ENCODE measurements around the gene BTRC. TPM values are rescaled to one million over a fixed set of nuclear protein-coding genes. Genes with fewer than 3 reads are reported as not detected.
"Not testable (repeated sequence)": the region's sequence is repeated elsewhere in the genome, so short reads cannot be mapped to it uniquely, and the experiment has no call there.

Gene BTRC
- 19.0 TPM for total RNA-seq

GRCh38 chr10:101353692-101354327 is at the start of gene BTRC:
Gene BTRC (plus strand): TSS chr10:101354165. CDS start chr10:101354181, 16 bp downstream.
- peak; percentile 98 for ATAC-seq

- ATAC-seq, result no peak
Measured at GRCh38 chr10:101304316-101304715, 49.6 kb upstream of the BTRC start.

DNA sequence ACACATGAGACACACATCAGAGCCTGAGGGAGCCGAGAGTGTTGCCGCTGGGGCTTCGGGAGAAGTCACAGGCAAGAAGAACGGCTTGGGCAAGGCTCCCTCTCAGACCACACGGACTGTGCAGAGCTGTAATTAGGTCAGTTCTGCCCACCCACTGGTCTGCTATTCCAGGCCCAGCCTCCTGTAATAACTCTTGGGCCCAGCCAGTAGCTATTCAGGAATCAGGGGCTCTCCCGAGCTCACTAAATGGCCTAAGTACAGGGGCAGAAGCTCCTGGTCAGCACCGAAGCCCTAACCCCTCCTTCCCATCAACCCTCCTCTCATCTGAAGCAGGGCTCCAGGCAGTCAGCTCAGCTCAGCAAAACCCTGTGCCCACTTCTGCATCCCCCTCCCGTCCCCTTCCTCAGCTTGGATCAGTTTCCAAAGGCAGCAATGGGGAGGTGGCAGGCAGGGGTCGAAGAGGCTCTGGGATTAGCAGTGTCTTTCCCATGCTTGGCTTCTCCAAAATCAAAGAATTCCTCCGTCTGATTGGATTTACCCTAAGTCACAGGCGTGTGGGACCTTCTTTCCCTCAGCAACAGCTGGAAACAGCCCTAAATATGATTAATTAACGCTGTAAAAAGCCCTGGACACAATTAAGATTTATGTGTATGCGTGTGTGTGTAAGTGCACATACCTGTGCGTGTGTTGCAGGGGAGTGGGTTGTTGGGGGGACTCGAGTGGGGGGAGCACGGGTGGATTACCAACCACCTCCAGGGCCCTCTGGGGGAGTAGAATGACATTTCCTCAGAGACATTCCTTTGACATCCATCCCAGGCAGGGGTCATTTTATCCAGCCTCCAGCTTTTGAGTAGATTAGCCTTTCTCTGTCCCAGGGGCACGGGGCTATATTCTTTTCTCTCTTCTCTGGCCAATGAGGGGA is 48.4 kb upstream of the BTRC start:
- no peak for ATAC-seq

GRCh38 chr10:101308051-101308450 is 45.9 kb upstream of the BTRC start:
- peak; percentile 66 for ATAC-seq

DNA sequence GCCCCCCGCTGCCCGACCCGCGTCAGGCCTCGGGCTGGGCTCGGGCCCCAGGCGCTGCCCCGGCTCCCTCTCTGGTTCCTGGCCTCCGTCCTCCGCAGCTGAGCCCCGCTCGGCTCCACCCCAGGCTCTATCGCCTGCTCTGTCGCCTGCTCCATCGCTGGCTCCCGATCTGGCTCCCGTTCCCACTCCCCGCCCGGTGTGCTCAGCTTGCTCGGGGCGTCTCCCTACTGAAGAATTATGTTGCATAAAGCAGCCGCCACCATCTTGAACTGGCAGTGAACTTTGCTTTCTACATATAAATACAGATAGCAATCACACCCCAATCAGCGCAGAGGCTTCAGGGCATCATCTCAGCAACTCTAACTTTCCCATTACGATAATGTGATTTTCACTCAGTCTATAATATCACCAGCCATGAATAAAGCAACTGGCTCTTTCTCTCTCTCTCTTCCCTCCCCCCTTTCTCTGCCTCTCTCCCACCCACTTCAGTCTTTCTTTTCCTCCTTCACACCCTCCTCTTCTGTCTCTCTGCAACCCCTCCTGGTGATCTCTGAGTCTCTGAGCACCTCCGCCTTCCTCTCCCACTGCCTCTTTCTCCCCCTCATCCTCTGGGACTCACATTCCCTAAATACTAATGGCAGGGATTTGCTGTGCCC is 43.3 kb upstream of the BTRC start:
- peak; percentile 19 for ATAC-seq

- ATAC-seq, result no peak
Measured at GRCh38 chr10:101311185-101312066, 42.5 kb upstream of the BTRC start.

- no peak for ATAC-seq
Measured at GRCh38 chr10:101319241-101319915, 34.6 kb upstream of the BTRC start.

DNA sequence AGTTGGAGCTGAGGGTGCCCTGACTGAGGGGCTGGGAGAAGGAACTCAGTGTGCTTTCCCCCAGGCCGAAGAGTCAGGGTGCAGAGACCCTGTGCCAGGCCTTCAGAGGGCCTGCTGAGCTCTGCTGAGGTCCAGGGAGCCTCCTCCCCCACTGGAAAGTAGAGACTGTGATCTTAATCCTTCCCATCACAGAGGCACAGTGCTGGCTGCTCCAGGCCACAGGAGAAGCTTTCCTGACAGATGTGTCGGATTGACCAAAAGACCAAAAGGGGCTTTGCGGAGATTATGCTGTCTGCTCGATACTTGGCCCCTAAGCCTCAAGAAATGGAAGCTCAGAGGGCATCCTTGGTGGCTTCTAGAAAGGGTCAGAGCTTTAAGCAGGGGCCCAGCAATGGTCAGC is 32.9 kb upstream of the BTRC start:
- no peak for ATAC-seq

DNA sequence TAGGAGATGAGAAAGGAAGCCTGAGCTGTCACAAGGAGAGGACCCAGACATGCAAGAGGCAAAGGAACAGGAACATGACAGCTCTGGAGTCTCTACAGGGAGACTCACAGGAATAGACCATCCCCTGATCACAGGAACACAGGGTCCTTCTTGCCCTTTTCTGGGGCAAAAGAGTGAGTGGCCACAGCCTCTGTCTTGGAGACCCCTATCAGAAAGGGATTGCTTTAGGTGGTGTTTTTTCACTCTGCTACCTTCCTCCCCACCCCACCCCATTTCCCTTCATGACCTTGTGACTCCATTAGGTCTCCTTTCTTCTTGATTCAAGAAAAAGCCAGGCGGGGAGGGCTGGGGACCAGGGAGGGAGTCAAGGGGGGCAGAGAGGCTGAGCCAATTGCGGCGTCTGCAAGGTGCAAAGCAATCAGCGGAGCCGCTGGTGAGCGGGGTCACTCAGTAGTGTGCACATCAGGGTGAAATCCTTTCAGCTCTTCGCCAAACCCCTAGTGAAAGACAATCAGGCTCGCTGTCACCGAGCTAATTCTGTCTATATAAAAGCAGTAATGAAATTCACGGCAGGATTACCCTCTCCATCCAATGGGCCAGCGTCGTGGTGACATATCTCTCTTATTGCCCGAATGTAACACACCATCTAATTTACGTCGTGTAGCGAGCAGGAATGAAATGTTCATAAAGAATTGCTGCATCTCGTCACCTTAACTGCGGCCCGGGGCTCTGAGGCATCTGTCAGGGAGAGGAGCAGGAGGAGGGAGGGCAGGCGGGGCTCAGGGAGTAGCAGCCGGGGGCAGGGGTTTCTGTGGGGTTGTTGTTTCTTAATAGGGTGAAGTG is 31.5 kb upstream of the BTRC start:
- no peak for ATAC-seq

GRCh38 chr10:101323495-101323894 is 30.5 kb upstream of the BTRC start:
- no peak for ATAC-seq

DNA sequence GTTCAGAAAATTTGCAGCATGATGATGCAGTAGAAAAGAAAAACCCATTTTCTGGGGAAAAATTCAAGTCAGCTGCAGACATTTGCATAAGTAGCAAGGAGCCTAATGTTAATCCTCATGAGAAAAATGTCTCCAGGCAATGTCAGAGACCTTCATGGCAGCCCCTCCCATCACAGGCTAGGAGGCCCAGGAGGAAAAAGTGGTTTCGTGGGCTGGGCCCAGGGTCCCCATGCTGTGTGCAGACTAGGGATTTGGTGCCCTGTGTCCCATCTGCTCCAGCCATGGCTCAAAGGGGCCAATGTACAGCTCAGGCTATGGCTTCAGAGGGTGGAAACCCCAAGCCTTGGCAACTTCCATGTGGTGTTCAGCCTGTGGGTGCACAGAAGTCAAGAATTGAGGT is 26.5 kb upstream of the BTRC start:
- not testable (repeated sequence) for ATAC-seq

- ATAC-seq, result no peak
Measured at GRCh38 chr10:101329341-101330032, 24.5 kb upstream of the BTRC start.

DNA sequence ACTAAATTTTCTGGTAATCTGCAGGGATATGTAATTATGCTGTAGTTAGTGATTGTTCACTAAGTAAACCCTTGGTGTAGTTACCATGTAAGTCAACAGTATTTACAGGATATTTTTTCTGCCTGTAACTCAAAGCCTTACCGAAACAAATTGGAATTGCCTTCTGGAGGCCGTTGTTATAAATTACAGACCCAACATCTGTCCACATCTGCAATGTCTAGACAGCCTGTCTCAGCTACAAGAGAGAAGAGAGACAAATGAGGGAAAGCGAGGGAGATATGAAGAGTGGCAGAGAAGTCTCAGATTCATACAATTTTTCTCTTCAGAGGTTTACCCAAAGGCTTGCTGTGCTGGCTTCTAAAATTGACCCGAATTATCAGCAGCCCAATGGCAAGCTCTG is 23.7 kb upstream of the BTRC start:
- ATAC-seq, result no peak

GRCh38 chr10:101330631-101331225 is 23.2 kb upstream of the BTRC start:
- peak; percentile 81 for ATAC-seq

- ATAC-seq, result no peak
Measured at GRCh38 chr10:101331956-101332355, 22.0 kb upstream of the BTRC start.

GRCh38 chr10:101334259-101334658 is 19.7 kb upstream of the BTRC start:
- not testable (repeated sequence) for ATAC-seq

DNA sequence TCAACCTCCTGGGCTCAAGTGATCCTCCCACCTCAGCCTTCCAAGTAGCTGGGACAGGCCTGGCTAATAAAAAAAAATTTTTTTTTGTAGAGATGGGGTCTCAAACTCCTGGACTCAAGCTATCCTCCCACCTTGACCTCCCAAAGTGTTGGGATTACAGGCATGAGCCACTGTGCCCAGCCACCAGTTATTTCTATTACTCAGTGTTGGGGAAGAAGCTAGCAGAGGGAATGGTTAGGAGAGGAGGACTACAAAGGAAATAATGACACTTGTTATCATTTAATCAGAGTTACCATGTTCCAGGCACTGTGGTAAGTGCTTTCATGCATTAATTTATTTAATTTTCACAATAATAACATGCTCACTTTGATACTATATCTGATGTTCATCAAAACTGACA is 17.6 kb upstream of the BTRC start:
- no peak for ATAC-seq

DNA sequence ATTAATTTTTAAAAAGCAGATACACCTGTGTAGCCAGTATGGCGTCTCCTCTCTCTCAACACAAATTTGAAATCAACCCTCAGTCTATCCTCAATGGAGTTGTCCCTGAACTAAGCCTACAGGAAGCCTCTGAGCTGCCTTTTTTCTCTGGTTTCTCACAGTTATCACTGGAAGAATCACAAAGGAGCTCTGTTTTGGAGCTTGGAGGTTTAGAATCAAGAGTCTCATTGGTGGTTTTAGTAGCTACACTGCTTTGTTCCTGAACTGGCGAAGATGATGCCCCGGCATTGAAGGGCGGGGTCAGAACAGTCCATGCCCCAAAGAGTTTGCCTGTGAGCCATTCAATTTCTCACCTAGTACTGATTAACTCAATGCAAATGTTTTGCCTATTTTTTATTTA is 16.1 kb upstream of the BTRC start:
- no peak for ATAC-seq

- no peak for ATAC-seq
Measured at GRCh38 chr10:101341438-101341837, 12.5 kb upstream of the BTRC start.

GRCh38 chr10:101346177-101346576 is 7.8 kb upstream of the BTRC start:
- no peak for ATAC-seq
